HG02973 (cell line): ENCODE data around the gene MFRP.

Experiments
- ATAC-seq: cut with Tn5 transposase; IDR thresholded peaks from one replicate; pipeline ENCODE4 v1.9.1; 2021; ENCODE audit warnings: moderate library complexity; ENCODE audit not compliant: unreplicated experiment

The MFRP gene

DNA sequence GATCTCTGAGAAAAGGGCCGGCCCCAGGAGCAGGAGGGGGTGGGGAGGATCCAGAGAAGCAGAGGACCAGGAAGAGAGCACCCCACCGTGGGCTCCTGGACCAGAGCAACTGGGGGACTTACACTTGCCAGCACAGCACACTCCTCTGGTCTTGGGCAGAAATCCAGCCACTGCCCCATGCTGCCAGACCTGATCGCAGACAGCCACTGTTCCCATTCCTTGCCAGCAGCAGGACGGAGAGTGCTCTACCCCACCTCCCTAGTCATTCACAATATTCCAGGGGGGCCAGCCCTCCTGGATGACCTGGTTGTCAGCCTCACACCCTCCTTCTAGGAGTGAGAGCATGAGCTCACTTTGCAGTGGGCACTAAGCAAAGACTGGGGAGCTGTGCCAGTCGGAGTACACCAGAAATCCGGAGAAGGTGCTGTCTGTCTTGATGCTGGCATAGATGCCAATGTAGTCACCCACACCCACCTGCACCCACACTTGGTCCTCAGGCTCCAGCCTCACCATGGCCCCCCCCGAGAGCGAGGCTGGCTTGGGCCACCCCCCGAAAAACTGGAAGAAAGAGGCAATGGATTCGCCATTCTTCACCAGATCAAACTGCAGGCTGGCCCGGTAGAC, 7.4 kb downstream of the MFRP start:
- ATAC-seq = no peak

DNA sequence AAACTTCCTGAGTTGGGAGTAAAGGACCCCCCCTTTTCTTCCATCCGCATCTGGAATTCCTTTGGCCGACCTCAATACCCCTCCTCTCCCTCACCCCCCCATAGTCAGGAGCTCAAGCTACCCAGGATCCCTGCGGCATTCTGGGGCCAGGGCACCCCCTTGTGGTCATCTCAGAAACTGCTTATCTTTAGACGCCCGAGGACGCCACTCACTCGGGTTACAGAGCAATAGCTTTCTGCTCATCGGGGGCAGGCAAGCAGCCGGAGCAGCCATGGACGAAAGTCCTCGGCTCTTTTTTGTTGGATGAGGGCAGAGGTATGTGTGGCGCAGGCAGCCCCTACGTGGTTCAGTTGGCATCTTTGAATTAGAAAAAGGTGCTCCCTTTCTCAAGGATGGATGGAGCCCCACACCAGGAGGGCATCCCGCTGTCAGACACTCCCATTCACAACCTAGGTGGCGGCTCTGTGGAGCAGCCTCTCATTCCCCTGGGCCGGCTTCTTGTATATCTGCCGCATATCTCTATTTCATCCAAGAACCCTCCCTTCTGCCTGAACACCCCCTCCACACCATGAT, 8.1 kb downstream of the MFRP start:
- ATAC-seq = no peak

DNA sequence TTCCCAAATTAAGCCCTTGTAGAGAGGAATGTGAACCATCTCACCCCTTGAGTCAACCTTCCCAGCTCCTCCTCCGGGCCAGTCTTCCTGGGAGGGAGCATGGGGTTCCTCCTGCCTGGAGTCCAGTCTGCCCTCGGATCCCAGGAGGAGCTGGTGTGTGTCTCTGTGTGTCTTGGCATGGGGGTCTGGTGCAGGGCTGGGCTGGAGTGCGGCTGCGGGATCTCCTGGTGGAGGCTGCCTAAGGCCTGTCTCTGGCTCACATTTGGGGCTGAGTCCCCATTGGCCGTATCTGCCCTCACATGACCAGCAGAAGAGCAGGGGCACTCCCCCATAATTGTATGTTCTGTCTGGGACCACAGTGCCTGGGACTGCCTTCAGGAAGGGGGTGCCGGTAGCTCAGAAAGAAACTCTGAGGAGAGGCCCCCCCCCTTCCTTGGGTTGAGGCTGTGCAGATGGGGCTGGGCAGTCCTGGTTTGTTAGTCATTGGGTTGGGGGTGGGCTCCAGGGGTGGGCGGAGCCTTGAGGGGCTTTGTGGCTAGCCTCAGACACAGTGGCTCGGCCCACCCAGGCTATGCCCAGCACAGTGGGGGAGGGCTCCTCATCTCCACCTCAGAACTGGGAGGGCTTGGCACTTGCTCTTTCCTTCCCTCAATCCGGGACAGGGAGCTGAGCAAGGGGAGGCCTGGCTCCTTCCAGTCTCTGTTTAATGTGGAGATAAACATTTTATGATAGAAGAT, 8.8 kb downstream of the MFRP start:
- ATAC-seq = no peak

DNA sequence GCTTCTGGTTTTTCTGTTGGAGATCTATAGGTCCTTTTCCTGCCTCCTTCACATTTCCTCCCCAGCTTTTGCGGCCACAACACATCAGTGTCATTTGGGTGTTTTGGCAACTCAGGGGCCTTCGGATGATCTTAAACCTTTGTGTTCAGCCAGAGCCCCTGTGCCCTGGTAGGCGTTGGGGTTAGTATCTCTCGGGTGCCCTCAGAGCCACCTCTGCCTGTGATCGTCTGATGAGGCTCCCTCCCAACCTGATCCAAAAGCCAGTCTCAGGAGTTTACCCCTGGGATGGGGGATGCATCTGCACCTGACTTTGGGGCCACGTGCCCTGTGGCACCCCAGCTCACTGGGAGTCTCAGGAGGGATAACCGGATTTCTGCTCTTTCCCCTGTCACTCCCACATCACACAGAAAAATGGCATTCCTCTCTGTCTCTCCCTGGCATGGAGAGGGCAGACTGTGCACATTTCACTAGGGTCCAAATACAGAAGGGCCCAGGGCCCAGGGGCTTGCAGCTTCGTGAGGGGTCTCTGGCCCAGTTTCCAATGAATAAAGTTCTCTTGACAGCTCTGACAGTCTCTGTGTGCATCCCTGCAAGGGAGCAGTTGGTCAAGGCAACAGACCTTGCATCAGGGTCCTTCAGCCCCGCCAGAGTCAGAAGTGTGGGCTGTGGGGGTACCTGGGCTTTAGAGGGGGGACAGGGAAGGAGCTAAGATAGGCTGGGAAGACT, 9.6 kb downstream of the MFRP start:
- no peak for ATAC-seq

DNA sequence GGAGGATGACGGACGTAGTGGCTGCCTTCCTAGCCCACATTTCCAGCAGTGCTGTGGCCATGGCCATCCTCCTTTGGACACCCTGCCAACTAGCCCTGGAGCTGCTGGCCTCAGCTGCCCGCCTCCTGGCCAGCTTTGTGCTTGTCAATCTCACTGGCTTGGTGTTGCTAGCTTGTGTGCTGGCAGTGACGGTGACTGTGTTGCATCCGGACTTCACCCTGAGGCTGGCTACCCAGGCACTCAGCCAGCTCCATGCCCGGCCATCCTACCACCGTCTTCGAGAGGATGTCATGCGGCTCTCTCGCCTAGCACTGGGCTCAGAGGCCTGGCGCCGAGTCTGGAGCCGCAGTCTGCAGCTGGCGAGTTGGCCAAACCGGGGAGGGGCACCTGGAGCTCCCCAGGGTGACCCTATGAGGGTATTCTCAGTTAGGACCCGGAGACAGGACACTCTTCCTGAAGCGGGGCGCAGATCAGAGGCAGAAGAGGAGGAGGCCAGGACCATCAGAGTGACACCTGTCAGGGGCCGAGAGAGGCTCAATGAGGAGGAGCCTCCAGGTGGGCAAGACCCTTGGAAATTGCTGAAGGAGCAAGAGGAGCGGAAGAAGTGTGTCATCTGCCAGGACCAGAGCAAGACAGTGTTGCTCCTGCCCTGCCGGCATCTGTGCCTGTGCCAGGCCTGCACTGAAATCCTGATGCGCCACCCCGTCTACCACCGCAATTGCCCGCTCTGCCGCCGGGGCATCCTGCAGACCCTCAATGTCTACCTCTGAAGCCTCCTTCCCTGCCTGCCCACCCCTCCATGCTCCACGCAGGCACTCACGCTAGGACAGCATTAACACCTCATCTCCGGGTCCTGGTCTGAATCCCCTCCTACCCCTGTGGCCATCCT, 10.6 kb downstream of the MFRP start:
- ATAC-seq = no peak

DNA sequence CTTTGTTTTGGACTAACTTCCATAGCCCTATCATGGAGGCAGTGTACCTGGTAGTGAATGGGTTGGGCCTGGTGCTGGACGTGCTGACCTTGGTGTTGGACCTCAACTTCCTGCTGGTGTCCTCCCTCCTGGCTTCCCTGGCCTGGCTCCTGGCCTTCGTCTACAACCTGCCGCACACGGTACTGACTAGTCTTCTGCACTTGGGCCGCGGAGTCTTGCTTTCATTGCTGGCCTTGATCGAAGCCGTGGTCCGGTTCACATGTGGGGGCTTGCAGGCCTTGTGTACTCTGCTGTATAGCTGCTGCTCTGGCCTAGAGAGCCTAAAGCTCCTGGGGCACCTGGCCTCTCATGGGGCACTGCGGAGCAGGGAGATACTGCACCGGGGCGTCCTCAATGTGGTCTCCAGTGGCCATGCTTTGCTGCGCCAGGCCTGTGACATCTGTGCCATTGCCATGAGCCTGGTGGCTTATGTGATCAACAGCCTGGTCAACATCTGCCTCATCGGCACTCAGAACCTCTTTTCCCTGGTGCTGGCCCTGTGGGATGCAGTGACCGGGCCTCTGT, 11.3 kb downstream of the MFRP start:
- no peak for ATAC-seq

DNA sequence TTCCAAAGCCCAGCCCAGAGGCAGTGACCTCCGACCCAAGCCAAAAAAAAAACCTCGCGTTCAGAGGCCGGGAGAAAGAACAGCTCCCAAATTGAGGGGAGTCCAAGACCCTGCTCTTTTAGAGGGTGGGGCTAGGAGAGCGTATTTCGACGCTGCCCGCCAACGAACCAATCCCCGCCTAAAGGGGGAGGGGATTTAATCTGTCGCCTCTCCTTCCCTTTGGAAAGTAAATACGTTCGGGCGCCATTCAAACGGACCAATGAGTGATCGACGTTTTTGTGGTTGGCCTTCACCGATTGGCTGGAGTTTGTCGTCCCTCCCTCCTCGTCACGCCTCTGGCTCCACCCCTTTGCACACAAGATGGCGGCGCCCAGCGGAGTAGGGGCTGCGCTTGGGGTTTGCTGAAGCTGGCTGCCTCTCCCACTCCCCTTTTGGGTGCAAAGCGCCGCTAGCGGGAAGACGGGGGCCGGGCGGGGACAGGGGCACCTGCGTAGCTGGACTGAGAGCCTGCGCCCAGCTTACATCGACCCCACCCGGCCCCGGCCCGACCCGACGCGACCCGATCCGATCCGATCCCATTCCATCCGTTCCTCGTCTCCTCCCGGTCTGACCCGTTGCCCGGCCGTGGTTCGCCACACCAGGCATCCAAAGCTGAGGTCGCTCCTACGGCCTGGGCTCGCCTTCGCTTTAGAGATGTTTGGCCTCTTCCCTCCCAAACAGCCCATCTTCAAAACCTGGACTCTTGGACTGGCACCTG, 12.2 kb downstream of the MFRP start, which contains the start of gene RNF26:
RNF26 (plus strand) TSS at position 354 of the 757 bp plus-strand sequence. CDS start 596 bp downstream, outside the sequence.
- ATAC-seq = peak; percentile 87

DNA sequence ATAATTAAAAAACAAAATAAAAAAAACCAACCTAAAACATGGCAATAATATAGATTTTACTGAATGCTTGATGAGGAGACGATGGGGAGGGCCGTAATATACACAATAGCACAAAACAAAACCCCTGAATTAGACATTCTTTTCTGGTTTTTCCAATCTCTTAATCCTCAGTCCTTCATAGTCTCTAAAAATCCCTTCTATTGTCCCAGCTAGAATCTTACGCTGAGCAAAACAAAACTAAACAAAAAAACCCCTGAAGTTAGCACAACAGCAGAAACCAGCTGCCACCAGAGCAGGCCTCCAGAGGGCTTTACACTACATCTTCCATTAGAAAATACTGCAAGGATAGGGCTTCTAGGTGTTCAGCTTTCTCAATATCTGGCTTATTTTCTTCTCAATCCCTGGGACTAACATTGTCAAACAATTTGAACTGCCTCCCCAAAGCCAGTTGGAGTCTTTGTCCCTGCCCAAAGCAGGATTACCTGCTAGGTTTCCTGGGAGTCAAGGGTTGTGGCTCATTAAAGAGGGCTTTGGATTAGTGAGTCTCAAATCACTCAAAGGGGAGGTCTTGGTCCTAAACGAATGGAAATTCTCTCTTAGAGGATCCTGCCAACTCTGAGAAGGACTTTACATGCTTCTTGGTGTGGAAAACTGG, 14.3 kb downstream of the MFRP start:
- no peak for ATAC-seq

DNA sequence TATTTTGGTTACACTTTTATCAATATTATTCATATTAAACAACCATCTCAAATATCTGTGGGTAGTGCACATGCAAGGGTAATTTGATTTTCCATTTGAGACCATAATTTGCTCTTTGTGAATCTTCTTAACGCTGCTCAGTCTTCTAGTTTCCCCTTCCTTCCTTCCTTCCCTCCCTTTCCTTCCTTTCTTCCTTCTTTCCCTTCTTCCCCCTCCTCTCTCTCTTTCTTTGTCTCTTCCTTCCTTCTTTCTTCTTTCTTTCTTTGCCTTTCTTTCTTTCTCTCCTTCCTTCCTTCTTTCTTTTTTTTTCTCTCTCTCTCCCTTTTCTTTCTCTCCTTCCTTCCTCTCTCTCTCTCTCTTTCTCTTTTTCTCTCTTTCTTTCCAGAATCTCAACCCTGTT, 16.3 kb downstream of the MFRP start:
- no peak for ATAC-seq

DNA sequence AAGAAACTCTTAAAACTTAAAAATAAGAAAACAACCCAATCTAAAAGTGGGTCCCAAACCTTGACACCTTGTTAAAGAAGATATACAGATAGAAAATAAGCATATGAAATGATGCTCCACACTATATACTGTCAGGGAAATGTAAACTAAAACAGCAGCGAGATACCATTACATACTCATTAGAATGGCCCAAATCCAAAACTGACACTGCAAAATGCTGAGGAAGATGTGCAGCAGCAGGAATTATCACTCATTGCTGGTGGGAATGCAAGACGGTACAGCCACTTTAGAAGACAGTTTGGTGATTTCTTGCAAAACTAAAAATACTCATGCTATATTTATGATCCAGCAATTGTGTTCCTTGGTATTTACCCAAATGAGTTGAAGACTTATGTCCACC, 17.2 kb downstream of the MFRP start:
- no peak for ATAC-seq

DNA sequence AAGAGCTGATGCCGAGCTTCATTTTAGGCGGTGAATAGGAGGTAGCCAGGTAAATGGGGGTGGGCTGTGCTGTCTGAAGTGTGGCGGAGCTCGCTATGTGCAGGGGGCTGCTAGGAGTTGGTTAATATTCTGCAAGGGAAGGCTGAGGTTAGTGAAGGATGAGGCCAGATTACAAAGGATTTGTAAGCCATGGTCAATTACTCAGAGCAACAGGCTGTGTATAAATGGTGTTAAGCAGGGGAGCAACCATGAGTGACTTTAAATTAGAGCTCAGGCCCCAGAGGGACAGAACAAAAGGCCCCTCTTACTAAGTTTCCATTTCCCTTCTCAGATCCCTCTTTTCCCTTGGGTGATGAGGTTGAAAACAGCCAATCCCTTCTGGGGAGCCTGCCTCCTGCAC, 22.3 kb downstream of the MFRP start:
- no peak for ATAC-seq

DNA sequence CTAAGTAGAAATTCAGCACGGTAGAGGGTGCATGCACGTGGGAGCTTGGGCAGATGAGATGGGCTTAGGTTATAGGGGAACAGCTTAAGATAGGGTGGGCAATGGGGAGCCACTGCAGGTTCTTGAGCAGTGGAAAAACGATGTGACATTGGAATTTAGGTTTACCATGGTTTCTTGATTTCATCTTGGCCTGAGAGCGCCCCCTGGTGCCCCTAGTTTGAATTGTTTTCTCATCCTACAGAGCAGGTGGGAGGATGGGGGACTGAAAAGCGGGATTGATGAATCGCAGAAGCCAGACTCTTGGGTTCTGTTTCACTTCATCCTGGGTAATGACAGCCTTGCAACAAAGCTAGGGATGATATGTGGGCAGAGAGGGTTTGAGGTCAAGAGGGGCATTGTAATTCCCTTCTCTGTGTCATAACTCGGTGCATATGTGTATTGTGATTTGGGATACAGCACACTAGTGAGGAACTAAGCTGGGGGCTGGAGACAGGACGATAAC, 22.9 kb downstream of the MFRP start:
- no peak for ATAC-seq

DNA sequence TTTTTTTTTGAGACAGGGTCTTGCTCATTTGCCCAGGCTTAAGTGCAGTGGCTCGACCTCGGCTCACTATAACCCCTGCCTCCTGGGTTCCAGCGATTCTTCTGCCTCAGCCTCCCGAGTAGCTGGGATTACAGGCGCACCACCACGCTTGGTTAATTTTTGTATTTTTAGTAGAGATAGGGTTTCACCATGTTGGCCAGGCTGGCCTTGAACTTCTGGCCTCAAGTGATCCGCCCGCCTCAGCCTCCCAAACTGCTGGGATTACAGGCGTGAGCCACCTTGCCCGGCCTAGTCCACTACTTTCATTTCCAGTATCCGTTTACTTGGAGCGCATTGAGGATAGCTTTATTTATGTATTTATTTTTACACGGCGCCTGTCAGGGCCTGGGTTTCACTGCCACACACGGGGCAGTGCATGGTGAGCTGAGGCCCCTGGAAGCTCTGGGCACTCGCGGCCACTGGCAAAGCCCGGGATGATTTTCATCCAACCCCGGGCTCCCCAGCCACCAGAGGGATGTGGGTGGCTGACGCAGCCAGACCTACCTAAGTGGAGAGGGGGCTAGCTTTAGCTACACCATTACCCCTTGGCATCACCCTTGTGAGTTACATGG, 23.5 kb downstream of the MFRP start:
- ATAC-seq = no peak

DNA sequence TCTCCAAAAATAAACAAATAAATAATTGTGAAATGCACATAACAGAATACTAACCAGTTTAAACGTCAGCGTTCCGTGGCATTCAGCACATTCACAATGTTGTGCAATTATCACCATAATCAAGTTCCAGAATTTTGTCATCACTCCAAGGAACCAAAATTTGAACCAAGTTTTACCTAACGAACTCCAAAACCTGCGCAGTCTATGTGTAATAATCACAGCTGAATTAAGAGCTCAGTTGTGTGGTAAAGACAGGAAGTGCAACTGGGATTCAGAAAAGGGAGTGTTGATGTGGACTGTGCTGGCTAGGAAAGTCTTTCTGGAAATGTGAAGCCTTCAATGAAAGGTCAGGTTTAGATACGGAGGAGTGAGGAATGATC, 24.2 kb downstream of the MFRP start:
- no peak for ATAC-seq

DNA sequence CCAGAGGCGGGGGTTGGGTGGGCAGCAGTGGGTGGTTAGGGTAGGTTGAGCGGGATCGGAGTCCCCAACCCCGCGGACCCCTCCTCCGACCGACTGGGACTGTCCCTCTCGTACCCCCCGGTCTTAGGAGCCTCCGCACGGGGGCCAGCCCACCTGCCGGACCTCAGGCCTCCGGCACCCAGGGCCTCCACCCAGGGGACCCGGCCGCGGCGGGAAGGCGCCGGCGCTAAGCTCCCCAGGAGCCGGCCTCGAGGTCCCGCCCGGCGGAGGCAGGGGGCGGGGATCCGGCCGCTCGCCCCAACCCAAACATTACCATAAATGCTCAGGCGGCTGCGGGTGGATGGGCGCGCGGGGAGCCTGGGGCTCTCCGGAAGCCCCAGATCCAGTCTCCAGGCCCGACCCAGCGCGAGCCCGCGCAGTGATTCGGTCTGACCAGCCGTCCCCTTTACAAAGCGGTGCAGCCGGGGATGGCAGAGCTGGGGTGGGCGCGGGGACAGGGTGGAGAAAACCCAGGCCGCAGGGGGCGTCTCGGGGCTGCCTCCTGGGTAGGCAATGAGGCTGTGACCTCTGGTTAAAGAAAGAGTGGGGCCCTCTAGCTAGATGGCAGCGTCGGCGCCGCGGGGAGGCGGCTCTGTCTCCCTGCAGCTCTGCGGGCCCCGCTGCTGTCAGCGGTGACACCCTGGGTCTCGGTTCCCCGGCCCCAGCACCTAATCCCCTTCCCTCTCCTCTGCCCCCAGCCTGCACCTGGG, 25.6 kb downstream of the MFRP start:
- ATAC-seq = peak; percentile 41

DNA sequence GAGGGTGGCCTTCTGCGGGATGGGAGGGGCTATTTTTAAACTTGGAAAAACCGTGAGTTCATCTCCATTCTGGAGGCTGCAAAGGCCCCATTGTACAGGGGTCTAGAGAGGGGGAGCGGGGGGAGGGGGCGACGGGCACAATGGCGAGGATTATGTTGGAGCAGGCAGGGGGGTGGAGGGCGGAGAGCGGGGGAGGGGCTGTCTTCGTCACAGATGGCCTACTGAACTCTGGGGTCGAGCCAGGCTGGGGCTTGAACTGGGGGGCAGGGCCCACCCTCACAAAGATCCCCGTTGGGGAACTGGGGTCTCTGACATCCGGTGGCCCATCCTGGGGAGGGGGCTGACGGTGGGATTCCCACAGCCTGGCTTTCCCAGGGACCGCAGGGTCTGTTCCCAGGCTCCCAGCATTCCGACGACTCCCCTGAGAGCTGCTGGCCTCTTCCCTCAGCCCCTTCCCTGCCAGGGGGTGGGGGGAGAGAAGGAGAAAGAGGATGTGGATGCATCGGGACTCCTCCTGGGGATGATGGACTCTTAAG, 26.2 kb downstream of the MFRP start:
- no peak for ATAC-seq

DNA sequence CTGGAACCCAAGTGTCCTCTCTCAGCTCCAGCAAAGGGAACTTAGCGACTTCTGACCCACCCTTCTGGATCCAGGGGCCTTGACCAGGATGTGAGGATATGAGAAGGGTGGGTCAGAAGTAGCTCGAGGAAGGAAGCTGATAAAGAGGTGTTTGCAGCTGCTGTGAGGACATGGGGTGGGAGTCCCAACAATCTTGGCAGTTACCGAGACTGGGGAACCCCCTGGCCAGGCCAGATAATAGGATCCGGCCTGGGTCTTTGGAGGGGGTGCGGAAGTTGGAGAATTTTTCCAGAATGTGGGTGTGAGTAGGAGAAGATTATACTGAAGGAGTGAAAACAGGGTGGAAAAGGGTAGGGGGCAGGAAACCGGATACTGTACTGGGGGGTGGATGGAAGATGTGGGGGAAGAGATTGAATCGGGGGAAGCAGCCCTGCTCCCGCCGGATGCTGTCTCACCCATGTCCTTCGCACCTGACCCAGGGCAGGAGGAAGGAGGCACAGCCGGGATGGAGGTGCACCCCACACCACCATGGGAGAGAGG, 26.7 kb downstream of the MFRP start:
- no peak for ATAC-seq
